Nephron progenitor cell (in vitro differentiated cells): ENCODE data around the gene INPP4B.

Source experiments
- DNase-seq: peaks from one replicate; pipeline ENCODE4 v3.0.0; 2021
- H3K27ac Mint-ChIP-seq: 2 replicates; pipeline ENCODE4 v1.8.0; 2021; ENCODE audit warnings: mild to moderate bottlenecking, moderate library complexity, mixed read lengths
- H3K27me3 Mint-ChIP-seq: 2 replicates; pipeline ENCODE4 v1.8.0; 2021; ENCODE audit warnings: mild to moderate bottlenecking, low read depth, mixed read lengths; ENCODE audit not compliant: poor library complexity
- H3K36me3 Mint-ChIP-seq: 2 replicates; pipeline ENCODE4 v1.8.0; 2021; ENCODE audit warnings: low read depth, mixed read lengths
- H3K4me1 Mint-ChIP-seq: 2 replicates; pipeline ENCODE4 v1.8.0; 2021; ENCODE audit warnings: mixed read lengths
- H3K4me3 Mint-ChIP-seq: 2 replicates; pipeline ENCODE4 v1.8.0; 2021; ENCODE audit warnings: mild to moderate bottlenecking, moderate library complexity, mixed read lengths
- H3K9me3 Mint-ChIP-seq: 2 replicates; pipeline ENCODE4 v1.8.0; 2021; ENCODE audit warnings: mild to moderate bottlenecking, moderate library complexity, mixed read lengths
- TF ChIP-seq, protein P1 (sequence below): fragments of 200-600 bp; sonication (generic); IDR thresholded peaks from 2 replicates; pipeline ENCODE4 v1.5.0; 2021; ENCODE audit warnings: antibody characterized with exemption

The INPP4B gene

DNA sequence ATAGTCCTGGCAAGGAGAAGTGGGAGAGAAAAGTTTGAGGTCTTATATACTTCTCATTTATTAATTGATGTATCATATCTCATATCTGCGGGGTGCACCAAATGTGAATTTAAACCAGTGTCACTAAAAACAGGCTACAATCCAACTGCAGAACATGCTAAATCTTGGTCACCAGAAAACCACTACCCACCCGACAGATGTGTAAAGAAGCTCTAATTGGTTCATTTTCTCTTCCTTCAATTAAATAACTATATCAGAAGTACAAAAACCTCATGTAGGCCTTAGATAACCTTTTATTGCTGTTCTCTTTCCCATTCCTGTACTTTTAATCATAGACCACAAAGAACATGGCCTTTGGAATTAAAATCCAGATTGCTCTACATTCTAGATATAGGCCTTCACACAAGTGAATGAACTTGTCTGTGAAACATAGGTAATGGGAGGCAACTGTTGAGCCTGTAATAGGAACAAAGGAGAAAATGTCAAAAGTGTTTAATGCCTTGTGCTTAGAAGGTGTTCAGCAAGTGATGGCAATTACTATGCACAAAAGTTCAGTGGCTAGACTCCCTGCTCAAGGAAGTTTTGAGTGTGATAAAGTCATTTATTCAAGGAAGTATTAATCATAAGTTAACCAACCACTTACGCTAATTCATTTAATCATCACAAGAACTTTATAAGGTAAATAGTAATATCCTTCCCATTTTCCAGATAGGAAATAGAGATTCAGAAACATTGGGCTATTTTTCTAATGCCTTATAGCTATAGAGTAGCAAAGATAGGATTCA lies 425.6 kb downstream of the INPP4B start:
- DNase-seq = no peak
- Mint-ChIP-seq H3K4me1 (peaks cover 8% of the 10 kb centered on the region), H3K4me3 (no peak overlapping the region), H3K27me3 (no peaks in the 10 kb centered on the region), H3K27ac (no peak overlapping the region), H3K36me3 (no peaks in the 10 kb centered on the region), H3K9me3 (no peaks in the 10 kb centered on the region)
- TF ChIP-seq, protein P1, sequence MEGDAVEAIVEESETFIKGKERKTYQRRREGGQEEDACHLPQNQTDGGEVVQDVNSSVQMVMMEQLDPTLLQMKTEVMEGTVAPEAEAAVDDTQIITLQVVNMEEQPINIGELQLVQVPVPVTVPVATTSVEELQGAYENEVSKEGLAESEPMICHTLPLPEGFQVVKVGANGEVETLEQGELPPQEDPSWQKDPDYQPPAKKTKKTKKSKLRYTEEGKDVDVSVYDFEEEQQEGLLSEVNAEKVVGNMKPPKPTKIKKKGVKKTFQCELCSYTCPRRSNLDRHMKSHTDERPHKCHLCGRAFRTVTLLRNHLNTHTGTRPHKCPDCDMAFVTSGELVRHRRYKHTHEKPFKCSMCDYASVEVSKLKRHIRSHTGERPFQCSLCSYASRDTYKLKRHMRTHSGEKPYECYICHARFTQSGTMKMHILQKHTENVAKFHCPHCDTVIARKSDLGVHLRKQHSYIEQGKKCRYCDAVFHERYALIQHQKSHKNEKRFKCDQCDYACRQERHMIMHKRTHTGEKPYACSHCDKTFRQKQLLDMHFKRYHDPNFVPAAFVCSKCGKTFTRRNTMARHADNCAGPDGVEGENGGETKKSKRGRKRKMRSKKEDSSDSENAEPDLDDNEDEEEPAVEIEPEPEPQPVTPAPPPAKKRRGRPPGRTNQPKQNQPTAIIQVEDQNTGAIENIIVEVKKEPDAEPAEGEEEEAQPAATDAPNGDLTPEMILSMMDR = no peak

DNA sequence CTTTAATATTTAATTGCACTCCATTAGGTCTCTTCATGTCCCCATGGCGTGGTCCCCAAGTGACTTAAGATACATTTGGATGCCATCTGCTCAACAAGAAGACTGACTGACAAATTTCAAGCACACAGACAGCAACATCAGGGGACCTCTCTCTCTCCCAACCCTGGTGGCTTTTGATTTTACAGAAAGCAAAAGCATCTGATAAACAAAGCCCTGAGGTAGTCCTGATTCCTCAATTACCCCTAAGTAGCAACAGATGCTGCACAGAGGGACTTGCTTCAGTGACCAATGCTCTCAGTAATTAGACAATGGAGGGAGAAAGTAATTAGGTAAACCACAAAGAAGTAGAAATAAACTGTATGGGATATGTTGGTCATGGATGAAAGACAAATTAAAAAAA lies 426.4 kb downstream of the INPP4B start:
- TF ChIP-seq, protein P1 = no peak
- no peak overlapping the region for H3K4me3 Mint-ChIP-seq
- no peaks in the 10 kb centered on the region for H3K36me3 Mint-ChIP-seq
- no peaks in the 10 kb centered on the region for H3K27me3 Mint-ChIP-seq
- H3K9me3 Mint-ChIP-seq = peaks cover 3% of the 10 kb centered on the region
- DNase-seq = no peak
- peaks cover 10% of the 10 kb centered on the region for H3K4me1 Mint-ChIP-seq
- H3K27ac Mint-ChIP-seq = no peak overlapping the region

DNA sequence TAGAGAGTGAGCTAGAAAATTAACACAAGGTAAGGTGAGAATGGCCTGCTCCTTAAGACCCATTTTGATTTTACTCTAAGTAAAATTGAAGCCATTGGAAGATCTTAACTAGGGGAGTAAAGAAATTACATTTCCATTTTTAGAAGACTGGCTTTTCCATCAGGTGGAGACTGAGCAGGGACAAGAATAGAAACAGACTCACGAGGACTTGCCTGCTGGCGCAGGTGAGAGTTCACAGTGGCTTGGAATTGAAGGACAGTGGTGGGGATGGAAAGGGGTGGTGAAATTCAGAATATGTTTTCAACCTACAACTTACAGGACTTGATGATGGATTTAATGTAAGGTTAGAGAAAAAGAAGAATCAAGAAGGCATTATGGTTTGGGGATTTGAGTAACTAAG lies 427.4 kb downstream of the INPP4B start:
- Mint-ChIP-seq H3K27me3 (no peaks in the 10 kb centered on the region), H3K9me3 (peaks cover 3% of the 10 kb centered on the region), H3K4me3 (no peak overlapping the region), H3K4me1 (peaks cover 20% of the 10 kb centered on the region), H3K36me3 (no peaks in the 10 kb centered on the region), H3K27ac (no peak overlapping the region)
- no peak for DNase-seq
- TF ChIP-seq, protein P1 = no peak

DNA sequence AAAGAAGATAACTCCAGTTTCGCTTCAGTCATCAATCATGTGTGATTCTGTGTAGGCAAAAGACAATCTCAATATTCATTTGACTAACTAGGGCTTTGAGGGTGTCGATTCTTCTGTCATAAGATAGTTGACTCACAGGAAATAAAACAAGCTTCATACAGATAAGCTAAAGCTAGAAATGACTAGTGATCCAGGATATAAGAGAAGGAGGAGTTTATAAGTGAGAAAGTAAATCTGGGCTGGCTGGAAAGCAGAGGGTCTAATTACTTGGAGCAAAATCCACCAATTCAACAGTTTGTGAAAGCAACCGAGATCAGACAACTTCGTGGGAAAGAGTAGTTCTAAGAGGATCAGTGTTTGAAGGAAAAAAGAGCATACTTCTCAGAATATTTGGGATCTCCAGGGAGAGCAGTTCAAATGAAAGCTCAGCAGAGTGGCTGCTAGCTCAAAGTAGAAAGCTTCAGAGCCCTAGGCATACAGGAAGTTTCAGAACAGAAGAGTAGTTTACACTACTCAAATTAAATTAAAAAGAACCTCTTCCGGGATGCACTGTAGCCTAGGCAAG lies 429.3 kb downstream of the INPP4B start:
- TF ChIP-seq, protein P1 = no peak
- peaks cover 3% of the 10 kb centered on the region for H3K9me3 Mint-ChIP-seq
- H3K27ac Mint-ChIP-seq = peak overlapping the region; percentile 18
- H3K4me1 Mint-ChIP-seq = peaks cover 29% of the 10 kb centered on the region
- DNase-seq = no peak
- no peaks in the 10 kb centered on the region for H3K36me3 Mint-ChIP-seq
- H3K27me3 Mint-ChIP-seq = no peaks in the 10 kb centered on the region
- H3K4me3 Mint-ChIP-seq = no peak overlapping the region

DNA sequence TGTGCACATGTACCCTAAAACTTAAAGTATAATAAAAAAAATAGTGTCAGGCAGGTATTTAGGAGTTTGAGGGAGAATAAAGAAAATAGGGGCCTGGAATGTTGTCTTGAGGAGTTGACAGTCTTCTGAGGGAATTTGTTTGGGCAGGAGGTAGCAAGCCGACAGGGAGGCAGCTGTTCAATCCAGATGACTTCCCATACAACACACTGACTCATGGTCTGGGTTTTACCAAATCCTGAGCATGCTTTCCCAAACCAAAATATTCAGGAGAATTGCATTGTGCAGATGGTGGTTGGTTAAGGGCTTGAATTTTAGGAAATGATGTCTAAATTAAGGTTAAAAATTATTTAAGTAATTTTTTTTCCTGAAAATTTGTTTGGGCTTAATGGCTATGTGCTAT lies 430.0 kb downstream of the INPP4B start:
- H3K4me3 Mint-ChIP-seq = no peak overlapping the region
- no peak for DNase-seq
- peaks cover 3% of the 10 kb centered on the region for H3K9me3 Mint-ChIP-seq
- H3K4me1 Mint-ChIP-seq = peaks cover 31% of the 10 kb centered on the region
- no peaks in the 10 kb centered on the region for H3K36me3 Mint-ChIP-seq
- H3K27ac Mint-ChIP-seq = no peak overlapping the region
- no peaks in the 10 kb centered on the region for H3K27me3 Mint-ChIP-seq
- TF ChIP-seq, protein P1 = no peak
